SIG-M5 (cell line): ENCODE results near the gene LEO1.
"Not testable (repeated sequence)": the region's sequence is repeated elsewhere in the genome, so short reads cannot be mapped to it uniquely, and the experiment has no call there.

Source experiments
- DNase-seq: peaks from one replicate; lab custom pipeline; 2025; lab: John Stamatoyannopoulos, UW

The LEO1 gene

DNA sequence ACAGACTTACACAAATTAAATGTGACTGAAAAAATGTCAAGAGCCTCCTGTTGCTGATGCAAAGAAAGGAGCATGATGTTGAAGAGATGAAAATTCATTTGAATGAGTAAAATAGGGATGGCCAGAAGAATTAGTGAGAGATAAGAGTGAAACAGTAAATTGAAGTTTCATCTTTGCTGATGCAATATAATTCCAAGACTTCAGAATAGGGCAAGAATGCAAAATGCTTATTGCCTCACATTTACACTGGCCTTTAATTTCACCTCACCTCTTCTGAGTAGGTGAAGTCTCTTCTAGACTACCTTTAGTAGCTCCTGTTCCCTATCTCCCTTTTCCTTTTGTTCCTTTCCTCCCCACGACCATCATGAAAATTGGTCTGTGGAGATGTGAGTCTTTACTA lies 32.1 kb upstream of the LEO1 start:
- no peak for DNase-seq

GRCh38 chr15:52003089-52003488 lies 31.5 kb upstream of the LEO1 start:
- DNase-seq = not testable (repeated sequence)

DNA sequence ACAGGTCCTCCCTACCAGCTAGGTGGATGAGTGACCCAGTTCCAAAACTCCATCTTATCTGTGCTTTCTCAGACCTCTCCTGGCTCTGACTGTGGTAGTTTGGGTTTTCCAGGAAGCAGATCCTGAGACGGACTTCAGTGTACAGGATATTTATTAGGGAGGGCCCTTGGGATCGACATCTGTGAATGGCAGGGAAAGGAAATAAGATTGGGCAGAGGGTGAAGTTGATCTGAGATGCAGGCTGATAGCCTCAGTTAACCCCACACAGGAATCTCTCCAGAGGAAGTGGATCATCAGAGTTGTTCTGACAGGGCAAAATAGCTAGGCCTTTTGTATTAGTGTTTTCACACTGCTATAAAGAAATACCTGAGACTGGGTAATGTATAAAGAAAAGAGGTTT lies 30.8 kb upstream of the LEO1 start:
- DNase-seq = no peak

GRCh38 chr15:51992953-51993352 lies 21.4 kb upstream of the LEO1 start:
- no peak for DNase-seq

GRCh38 chr15:51991141-51991540 lies 19.6 kb upstream of the LEO1 start:
- no peak for DNase-seq

DNA sequence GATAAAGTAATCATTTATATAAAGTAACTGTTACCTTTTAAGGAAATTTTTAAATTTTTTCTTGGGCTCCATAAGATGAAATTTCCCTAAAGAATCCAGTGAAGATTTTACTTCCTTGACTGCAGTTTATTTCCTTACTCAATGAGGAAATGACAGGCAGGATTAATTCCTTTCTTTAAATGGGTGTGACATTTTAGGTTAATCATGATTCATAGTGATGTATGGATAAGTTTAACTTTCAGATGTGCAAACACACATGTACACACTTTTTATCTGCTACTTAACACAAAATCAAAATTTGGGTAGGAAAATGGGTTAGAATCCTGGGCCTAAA lies 11.2 kb upstream of the LEO1 start:
- DNase-seq = no peak

DNA sequence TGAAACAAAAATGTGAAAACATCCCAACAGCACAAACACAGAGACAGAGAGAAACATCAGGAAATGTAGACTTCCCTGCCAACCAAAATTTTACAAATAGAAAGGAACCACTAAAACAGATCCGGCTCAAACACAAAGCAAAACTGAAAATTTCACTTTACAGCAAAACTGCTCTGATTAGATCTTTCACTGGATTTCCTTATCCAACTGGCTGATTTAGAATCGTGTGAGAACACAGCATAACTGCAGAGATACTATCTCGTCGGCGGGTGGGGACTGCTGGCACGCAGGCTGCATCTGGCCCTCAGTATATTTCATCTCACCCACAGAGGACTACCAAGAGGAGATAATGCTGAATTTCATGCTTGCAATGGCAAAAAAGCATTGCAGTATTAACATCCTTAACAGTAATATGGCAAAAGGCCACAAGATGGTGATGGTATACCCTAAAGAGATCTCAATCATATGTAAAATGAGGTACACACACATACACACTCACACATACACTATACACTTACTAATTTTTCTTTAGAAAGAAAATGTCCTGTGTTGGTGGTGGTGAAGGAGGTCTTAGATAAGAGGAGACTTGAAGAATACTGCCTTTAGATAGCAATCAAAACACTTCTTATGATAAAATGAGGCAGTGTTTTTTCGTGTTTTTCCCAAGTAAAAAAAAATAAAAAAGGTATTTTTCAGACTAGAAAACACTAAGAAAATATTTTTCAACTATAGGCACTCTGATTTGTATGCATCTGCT lies 10.6 kb upstream of the LEO1 start:
- peak; percentile 34 for DNase-seq

DNA sequence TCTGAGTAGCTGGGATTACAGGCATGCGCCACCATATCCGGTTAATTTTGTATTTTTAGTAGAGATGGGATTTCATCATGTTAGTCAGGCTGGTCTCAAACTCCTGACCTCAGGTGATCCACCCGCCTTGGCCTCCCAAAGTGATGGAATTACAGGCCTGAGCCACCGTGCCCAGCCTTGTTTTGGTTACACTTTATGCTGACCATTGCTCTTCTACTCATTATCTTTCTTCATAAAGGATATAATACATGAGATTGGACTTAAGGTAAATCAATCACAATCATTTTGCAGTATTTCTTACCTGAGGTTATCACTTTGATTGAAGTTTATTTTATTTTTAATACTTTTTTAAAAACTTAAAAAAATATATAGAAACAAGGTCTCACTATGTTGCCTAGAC lies 2.2 kb upstream of the LEO1 start:
- no peak for DNase-seq

DNA sequence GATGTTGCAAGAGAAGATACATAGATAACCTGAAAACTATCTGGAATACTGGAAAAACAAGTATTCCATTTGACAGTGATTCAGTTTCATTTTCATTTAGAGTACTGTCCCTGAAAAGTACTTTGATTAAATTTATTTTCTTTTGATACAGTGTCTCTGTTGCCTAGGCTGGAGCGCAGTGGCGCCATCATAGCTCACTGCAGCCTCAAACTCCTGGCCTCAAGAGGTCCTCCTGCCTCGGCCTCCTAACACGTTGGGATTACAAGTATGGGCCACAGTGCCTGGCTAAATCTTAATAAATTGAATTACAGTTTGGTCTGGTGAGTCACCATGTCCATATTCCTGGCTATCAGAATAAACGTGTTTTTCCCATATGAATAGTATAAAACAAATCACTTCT lies 1.6 kb upstream of the LEO1 start:
- DNase-seq = no peak

DNA sequence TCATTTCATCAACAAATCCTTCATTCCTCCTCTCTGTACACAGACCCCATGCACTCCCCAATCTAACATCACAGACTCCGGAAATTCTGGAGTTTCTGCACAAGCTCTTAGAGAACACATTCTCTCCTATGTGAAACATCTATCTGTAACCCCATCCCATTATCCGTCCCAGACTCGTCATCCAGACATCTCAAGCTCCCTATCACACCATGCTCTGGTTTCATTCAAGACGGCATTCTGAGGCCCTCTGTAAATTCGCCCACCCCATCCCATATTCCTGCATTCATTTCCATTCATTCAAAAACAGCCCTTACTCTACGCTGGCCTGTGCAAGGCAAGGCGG lies 575 bp downstream of the LEO1 start:
- no peak for DNase-seq

- no peak for DNase-seq
Measured at GRCh38 chr15:51970132-51970817, 1.3 kb downstream of the LEO1 start.

DNA sequence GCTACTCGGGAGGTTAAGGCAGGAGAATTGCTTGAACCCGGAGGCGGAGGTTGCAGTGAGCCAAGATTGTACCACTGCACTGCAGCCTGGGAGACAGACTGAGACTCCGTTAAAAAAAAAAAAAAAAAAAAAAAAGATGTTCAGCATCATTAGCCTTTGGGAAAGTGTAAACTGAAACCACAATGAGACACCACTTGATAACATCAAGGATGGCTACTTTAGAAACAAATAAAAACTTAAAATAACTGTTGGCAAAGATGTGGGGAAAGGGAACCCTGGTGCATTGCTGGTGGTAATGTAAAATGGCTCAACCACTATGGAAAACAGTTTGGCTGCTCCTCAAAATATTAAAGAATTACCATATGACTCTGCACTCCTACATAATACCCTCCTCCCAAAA lies 1.9 kb downstream of the LEO1 start:
- DNase-seq = no peak

GRCh38 chr15:51967583-51967982 lies 4.0 kb downstream of the LEO1 start:
- no peak for DNase-seq

DNA sequence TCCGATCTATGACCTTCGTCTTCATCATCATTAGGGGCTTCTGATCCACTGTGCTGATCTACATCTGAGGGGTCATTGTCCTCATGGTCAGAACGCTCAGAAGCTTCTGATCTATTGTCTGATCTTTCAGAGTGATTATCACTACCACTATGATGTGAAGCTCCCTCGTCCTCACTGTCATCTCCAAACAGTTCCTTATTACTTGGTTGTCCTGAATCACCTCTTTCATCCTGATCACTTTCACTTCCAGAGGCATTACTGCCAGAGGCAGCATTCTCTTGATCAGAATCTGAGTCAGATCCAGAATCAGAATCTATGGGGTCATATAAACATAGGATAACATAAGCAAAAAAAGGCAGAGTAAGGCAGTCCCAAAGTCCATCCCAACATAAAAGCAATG lies 5.4 kb downstream of the LEO1 start:
- no peak for DNase-seq

DNA sequence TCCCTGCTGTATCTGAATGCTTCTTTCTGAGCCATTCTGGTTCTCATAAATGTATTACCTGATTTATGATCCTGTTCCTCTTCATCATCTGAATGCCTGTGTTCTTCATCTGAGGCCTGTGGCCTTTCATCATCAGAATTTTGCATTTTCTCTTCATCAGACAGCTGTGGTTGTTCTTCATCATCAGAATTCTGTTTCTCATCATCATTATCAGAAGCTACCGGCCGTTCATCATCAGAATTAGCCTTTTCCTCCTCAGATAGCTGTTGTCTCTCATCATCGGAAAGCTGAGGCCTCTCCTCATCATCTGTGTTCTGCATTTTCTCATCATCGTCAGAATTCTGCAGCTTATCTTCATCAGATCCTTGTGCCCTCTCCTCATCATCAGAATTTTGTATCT lies 5.9 kb downstream of the LEO1 start:
- DNase-seq = no peak

DNA sequence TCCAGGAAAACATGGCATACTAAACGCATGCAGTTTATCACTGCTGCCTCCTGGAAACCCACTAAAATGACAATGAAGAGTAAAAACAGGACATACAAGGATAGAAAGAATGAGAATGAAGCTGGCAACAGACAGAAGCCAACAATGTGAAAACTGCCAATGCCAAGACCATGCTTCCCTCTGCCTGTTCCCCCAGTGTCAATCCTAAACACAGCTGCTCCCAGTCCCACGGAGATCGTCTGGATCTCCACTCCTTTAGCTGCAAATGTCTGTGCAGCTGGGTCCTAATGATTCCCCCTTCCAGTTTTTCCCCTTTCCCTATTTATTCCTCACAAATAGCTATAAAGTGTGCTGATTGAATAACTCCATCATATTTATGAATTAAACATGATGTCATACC lies 16.1 kb downstream of the LEO1 start:
- DNase-seq = no peak

DNA sequence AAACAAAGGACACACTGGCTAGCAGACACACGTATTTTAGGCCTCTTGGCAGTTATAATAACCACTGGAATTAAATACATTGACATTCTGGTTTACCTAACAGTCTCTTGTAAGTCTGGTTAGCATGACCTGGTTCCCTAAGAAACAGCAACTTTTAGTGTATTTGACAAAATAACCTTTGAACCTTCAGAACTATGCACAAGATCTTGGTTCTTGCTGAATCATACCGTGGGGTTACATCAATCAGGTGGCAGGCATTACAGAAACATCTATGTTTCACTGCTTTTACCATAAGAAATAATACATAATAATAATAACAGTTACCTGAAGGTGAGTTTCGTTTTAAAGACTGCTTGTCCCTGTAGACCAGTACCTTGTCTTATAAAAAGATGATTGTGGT lies 18.8 kb downstream of the LEO1 start:
- no peak for DNase-seq

DNA sequence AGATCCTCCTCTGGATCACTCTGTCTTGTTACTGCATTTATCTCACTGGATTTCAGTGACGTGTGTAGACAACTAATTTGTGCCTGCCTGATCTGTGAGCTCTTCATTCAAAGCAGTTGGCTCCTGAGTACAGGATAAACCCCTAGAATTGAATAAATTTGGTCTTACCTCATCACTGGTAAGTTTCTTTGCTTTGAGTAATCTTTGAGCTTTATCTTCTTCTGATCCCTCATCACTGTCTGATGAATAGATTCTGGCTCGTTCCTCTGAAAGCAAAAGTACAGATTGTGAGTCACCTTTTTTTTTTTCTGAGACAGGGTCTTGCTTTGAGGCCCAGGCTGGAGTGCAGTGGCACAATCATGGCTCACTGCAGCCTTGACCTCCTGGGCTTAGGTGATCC lies 24.5 kb downstream of the LEO1 start:
- DNase-seq = no peak

DNA sequence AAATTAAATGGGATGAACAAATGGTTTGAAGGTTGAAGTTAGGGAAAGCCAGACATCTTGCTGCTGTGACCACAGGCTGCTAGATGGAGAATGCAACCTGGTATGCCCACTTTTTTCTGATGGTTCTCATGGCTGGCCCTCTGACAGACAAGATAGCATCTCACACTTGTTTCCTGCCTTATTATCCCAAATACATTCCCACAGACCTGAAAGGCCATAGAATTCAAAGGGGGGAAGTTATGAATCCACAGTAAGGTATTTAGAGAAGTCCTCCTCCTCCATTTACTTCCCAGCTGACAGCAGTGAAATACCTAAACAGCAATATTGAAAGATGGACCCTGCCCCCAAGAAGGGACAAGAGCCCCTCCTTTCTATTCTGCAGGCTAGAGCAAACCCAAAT lies 32.4 kb downstream of the LEO1 start:
- no peak for DNase-seq

GRCh38 chr15:51938286-51938685 lies 33.3 kb downstream of the LEO1 start:
- no peak for DNase-seq

DNA sequence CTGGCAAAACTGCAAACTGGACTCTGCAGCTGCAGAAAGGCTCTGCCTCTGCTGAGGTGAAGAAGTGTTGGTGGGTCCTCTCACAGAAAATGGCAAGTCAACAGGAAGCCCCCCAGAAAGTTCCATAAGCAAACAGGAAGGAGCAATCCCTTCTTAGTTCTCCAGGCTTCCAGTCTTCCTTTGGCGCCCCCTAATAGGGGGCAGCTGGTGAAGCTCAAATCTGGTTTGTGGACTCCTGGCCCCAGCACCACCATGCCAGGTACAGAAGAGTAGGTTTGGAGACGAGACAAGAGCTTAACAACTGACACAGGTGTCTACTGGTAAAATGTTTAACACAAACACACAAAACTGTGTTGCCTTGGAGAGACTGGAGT lies 35.5 kb downstream of the LEO1 start:
- no peak for DNase-seq

DNA sequence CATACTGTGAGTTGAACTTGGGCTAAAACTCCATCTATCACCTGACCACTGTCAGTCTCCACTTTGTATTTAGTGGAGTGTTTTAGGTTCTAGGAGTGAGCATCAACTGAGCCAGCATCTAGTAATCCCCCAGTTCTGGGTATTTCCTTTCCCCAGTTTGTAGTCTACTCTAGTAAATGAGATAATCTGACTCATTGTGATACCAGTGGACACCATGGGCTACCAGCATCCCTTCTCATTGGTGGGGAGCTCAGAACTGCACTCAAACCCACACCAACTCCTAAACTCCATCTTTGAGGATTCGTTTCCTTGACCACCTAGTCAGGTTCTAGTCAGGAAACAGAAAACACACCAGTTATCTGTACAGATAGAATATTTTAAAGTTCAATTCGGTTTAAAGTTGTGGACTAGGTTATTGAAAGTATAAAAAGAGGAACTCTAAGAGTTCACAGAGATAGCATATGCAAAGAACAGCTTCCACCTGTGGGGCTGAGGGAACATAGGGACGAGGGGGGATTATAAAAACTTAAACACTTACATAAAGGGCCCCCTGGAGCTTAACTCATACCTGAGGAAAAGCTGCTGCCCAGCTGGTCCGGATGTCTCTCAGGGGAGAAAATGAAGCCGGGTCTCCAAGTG lies 36.0 kb downstream of the LEO1 start:
- no peak for DNase-seq

DNA sequence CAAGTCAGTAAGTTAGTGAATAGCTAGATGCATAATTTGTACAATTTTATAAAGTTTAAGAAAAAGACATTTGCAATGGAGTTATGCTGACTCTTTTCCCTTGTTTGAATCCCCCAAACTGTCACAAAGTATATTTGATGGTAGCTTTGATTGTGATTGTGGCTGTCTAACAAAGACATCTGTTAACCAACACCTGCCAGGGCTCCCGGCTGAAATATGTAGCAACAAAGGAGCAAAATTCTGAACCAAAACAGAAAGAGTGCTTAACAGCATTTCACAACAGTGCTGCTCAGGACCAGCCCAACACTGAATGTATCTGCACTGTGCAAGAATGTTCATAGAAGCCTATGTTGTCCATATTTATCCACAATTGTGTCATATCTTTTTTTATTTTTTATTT lies 39.4 kb downstream of the LEO1 start:
- no peak for DNase-seq

DNA sequence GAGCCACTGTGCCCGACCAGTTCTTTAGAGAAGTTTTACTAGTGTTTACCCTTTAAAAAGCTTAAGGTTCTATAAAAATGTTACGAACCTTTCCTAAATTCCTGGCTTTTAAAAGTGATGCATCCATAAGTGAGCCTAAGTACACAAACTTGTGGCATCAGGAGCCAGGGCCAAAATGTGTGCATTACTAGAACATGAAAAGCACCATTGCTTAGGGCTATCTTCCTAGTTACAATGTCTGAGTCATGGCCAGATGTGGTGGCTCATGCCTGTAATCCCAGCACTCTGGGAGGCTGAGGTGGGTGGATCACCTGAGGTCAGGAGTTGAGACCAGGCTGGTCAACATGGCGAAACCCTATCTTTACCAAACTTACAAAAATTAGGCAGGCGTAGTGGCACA lies 39.9 kb downstream of the LEO1 start:
- no peak for DNase-seq
